ENCODE measurements around the gene A2M.

A2M gene

DNA sequence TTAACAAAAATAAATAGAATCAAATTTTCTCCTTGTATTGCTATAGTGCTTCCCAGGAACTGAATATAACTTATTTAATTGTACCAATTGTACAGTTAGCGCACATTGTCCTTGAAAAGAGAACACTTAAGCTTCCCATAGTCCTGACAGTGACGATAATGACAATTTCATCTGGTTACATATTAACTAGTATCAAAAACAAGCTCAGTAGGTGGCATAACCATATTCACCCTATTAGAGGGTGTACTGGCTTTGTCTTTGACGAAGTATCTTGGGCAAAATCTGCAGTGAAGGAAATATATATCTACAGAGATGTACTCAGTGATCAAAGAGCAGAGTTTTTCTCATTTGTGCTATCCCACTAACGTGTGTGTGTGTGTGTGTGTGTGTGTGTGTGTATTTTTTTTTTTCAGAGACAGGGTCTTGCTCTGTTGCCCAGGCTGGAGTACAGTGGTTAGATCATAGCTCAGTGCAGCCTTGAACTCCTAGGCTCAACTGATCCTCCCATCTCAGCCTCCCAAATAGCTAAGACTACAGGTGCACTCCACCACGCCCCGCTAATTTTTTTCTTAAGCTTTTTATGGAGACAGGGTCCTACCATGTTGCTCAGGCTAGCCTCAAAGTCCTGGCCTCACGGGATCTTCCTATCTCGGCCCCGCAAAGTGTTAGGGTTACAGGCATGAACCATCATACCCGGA, 4.9 kb upstream of the A2M start:
- no peak for DNase-seq

DNA sequence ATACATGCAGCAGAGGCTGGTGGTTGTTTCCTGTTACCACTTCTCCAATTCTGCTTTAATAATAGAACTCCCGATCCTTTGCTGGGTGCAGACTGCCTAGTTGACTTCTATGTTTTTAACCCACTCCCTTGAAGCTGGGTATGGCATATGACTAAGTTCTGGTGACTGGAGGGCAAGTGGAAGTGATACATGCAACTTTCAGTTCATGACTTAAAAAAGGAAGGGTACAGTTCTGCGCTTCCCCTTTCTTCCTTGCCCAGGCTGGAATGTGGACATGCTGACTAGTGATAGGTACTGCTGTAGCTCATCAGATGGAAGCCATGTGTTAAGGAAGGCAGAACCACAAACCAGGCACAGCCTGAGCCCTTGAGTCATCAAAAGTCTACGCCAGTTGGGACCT, 2.4 kb upstream of the A2M start:
- peak; percentile 4 for DNase-seq

DNA sequence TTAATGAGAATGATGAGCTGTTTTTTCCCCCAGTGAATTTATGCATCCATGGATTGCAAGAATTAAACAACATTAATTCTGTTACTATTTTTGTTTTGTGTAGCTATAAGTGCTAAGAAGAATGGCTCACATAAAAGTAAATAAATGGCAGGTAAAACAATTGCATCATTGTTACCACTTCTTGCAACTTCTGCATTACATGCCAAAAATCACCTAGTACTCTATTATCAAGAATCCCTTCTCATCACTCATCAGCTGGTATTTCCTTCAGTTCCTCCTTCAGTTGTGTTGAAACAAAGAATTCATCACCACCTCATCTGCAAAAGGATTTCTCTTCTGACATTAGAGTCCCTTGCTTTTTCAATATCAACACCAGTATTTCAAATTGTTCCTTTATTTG, 773 bp downstream of the A2M start:
- no peak for DNase-seq

DNA sequence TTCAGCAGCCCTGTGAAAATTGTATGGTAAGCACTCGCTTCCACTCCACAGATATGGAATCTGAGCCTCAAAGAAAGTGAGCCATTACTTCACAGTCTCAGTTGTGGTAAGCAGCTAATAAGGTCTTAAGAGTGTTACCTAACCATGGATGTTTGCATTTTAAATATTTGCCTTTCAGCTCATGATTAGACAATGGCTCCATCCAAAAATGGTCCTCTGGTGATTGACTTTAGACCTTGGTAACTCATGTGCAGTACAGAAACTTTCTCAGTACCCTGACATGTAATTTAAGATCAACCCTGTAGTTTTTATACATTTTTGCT, 1.8 kb downstream of the A2M start:
- DNase-seq, result no peak

DNA sequence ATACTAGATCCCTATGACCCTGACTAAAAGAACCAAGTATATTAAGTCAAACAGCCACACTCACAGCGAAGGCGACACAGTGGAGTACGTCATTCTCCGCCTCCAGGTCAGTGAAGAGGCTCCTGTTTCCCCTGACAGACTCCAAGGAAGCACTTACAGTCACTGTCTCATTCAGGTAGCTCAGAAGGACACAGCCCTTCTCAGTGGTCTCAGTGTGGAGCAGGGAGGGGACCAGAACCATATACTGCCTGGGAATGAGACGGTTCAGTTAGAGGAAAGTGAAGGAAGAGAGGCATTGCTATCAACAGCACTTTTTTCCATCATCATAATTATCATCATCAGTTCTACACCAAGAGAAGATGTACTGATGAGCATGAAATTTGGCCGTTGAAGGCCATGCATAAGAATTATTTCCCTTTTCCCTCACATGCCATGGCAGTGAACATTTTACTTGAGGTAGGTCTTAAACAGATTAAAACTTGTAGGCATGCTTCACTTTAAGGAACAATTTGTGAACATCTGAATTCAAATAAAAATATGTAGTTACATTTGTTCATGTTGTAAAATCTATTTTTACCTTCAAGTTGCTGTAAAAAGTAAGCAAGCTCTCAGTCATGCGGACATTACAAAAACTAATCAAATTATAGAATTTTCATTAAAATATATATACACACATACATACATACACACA, 2.3 kb downstream of the A2M start:
- no peak for DNase-seq

DNA sequence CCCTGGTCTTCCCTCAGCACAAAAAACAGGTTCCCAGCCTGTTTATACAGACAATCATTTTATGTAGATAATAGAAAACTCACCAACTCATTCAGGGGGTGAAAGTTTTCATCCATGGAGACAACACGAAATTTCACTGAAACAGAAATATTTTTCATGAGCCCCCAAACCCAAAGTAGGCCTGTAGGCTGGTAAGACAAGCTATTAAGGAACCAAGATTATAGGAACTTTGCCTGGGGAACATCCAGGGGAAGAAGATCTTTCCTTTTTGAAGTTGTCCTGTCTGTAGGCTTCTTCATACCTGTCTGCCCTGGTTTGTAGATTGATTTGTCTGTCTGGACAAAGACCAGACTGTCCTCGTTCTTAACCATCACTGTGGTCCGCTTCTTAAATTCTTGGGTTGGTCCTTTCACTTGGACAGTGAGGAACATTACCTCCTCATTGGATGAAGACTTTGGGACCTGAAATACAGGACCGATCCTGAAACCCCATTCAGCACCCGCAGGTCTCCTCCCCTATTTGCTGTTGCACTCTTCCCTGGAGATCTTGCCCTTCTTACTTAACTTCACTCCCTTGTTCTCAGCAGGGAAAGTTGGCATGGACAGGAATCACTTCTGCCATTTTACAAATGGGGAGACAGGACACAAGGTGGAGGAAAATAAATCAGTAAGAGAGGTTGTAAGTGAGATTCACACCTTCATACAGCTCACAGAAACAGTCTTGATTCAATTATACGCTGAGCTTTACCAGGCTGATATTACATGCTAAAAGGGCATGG, 3.5 kb downstream of the A2M start:
- DNase-seq, result no peak

DNA sequence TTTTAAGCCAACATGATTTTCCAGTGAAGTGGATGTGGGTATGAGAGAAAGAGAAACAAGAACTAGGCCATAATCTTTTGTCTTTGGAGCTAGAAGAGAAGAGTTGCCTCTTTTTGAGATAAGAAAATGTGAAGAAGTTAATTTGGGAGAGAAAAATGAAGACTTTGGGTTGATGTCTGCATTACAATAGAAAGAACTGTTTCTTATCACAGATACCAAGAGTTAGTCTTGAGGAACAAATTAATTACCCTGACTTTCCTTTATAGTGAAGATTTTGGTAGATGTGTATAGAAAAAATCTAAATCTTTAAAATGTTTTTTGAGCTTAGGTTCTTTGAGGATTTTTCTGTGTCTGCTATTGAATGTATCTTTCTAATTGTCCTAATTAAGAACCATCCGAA, 4.2 kb downstream of the A2M start:
- DNase-seq, result no peak

DNA sequence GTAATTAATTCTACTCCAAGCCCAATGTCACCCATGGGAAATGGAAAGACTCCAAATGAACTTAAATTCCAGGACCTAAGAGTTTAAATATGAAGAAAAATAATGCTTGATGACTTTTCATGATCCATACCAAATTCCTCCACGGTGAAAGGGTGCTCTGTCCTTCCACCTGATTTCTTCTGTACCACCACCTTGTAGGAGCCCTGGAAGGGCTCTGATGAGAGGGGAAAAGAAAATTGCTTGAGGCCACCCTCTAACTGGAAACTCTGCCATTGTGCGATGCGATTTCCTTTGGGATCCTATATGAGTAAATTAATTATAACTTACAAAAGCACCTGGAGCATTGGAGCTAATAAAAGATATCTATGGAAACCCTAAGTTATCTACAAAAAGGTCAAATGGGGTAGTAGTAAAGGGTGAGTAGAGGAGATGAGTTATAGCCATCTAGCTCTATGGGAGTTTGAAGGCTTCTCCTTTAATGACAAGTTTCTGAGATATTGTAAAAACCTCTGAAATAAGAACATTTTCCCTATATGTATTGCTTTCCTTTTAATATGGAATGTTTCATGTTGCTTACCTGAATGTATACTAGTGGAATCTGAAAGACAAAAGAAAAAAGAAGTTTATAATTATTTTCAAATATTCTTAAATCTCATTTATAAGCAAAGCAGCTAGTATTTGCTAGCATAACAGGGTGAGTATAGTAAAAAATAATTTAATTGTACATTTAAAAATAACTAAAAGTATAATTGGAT, 5.8 kb downstream of the A2M start:
- no peak for DNase-seq

DNA sequence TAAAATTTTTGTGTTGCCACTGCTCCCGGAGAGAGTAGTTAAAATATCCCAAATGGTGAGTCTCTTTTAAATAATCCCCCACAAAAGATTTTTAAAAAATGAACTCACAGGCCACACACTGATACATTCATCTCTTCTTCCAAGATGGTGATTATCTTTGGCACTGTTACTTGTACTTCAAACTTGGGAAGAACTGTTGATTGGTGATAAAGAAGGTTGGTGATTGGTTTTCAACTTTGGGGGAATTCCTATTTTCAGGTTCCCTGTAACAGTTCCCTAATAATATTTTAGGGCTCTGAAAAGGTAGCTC, 6.6 kb downstream of the A2M start:
- no peak for DNase-seq

DNA sequence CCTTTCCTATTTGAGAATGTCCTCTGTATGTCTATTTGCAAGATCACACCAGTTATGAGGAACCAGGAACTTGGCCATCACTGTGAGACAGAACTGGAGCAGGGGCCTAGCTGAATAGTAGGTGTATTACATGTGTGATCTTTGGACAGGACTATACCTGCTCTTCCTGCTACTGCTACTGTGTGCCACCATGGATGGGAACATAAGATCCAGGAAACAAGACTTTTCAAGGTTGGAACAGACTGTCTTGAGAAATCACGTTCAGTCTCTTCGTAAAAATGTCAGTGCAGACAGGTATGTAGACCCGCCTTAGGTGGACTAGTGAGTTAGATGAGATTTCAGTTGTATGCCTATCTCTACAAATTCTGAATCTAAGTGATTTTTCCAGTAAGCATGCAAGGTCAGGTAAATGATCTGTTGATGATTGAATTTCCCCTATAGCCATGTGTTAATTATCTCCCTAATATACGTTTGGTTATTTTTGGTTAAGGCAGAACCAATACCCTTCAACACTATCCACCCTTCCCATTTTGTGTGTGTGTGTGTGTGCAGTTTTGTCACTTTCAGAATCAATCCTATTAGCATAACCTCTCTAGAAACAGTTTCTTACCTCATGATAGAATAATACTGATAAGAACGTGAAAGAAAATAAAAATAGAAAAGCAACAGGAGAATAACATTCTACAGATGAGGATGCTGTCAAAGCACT, 7.1 kb downstream of the A2M start:
- no peak for DNase-seq

DNA sequence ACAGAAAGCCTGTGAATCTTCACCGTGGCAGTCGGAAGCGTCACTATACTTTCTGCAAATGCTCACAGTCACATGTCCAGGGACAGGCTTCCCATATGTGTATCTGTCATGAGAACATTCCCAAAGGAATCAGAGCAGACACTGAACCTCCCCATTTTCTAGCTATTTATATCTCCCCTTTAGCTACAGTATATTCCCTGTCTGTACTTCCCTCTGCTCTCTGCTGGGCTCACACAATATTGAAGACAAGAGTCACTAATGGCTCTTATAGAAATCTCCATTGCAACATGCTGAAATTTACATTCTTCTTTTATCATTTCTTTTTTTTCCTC, 8.2 kb downstream of the A2M start:
- no peak for DNase-seq

DNA sequence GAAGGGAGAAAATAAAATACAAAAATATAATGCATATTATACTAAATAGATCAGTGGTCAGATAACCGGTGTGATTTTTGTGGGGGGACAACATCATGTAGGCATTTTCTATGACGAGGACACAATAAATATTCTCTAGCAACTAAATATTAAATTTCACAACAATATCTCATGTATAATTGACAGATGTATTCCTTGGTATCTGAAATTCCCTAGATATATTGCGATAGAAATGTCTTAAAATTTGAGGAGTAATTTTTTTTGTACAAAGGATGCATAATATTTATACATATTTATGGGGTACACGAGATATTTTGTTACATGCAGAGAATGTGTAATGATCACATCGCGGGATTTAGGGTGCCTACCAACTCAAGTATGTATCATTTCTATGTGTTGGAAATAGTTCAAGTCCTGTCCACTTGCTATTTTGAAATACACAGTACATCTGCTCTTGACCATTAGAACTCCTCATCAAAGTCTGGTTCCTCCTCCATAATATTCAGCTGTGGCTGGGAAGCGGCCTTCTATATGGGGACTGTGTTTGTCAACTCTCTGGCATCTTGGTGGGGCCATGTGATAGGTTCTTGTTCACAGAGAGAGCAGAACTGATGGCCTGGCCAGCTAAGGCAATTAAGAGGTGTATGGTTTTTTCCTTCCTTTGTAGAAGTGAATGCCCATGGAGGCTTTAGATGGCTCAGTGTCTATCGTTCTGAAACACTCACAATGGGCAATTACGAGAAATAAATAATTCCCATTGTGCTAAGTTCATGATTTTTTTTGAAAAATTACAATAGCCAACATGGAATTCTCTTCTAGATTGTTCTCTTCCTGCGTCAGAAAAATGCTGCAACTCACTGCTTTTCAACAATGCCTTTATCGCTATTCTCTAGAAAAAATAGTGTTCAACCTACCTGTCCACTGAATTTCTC, 8.8 kb downstream of the A2M start:
- DNase-seq, result no peak

DNA sequence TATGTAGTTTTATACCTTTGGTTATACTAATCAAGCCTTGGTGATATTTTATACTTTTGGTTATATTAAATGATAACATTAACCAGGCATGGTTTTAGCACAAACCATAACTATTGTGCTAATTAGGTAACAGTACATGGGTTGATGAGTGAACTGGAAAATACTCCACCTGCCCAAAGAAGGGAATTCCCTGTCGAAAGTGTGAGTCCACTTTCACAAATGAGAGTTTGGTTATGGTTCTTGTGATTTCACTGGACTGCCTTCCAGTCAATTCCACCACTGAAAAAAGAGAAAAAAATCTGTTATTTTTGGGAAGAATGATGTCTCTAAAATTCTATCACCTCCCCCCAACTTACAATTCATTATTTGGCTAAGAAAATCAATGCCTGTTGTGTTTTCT, 9.7 kb downstream of the A2M start:
- no peak for DNase-seq

DNA sequence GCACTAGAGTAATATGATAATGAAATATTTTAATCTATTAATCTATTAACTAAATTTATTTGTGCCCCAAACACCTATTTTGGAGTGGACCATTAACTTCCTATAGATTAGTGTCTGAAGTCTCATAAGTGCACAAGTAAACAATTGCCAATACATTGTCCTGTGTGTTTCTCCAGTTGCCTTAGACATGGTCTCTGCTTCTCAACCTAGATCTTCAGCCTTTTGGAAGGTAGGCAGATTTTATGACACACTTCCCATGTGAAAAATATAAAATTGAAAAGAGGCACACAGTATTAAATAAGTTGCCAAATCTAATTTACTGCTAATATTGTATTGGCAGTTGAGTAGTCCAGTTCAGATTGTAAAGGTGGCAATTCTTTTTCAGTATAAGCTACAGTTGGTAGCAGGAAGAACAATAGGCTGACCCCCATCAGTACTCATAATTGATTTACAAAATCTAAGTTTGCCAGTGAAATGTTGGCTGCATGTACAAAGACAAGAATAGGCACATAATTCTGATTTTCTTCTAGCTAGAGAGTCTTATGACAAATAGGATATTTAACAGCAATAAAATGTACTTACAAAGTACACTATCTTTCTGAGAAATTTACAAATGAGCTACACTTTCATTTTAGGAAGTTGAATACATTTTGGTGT, 10.8 kb downstream of the A2M start:
- DNase-seq, result no peak

DNA sequence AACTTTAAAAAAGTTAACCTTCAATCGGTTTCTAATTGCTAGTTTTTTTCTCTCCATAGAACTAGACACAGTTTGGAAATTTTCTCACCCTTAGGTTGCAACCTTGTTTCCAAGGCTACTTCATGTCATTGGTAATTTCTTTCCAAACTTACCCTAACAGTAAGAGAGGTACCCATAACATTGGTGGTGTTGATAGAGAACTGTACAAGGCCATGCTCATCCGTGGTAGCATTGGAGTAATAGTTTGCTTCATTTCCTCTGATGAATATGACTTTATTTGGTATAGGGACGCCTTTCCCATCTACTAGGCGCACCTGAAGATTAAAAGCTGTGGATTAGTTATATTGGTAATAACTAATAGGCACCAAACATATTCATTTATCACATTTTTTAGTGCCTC, 11.6 kb downstream of the A2M start:
- DNase-seq, result no peak

DNA sequence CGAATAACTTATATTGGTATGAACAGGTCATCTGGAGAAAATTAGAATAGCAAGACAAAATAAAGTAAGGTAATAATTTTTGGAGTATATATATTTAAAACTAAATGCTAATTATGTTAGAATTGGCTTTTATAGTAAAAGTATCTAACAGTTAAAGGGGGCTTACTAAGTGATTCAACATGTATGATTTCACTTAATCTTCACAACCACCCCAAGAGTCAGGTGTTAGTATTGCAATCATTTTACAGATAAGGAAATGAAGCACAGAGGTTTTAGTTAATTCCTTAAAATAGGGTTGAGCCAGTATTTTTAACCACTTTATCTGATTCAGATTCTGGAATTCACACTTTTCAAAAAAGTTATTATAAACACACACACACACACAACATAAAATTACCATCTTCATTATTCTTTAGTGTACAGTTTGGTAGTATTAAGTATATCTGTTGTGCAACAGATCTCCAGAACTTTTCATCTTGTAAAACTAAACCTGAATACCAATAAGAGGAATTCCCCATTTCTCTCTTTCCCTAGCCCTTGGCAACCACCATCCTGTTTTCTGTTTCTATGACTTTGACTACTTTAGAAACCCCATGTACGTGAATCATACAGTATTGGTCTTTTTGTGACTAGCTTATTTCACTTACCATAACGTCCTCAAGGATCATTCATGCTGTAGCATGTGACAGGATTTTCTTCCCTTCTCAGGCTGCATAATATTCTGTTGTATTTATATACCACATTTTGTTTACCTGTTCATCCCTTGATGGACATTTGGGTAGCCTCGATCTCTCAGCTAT, 12.5 kb downstream of the A2M start:
- no peak for DNase-seq

DNA sequence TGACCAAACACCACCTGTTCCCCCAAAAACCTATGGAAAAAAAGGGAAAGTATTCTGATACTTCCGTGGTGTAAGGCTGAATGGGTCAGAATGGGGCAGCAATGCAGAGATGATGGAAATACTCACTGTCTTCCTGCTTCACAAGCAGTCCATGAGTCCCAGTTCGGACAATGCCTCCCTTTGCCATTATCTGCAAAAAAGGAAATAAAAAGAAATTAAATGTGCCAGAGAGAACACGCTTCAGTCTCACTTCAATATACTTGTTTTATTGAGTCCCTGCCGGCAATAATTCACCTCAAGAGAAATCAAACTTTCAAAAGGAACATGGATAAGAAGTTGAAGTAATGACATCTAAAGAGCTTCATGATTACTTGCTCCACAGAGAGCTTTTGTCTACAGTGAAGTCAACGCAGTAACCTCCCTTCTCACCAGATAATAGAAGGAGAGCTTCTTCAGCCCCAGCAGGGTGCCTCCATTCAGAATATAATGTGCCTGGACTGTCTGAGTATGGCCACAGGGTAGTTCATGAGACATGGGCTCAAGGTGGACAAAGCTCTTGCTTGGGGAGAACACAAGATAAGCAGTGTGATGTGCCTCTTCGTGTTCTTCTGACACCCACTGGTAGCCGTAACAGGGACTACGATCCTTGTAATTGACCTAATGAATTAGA, 14.6 kb downstream of the A2M start:
- DNase-seq, result no peak

DNA sequence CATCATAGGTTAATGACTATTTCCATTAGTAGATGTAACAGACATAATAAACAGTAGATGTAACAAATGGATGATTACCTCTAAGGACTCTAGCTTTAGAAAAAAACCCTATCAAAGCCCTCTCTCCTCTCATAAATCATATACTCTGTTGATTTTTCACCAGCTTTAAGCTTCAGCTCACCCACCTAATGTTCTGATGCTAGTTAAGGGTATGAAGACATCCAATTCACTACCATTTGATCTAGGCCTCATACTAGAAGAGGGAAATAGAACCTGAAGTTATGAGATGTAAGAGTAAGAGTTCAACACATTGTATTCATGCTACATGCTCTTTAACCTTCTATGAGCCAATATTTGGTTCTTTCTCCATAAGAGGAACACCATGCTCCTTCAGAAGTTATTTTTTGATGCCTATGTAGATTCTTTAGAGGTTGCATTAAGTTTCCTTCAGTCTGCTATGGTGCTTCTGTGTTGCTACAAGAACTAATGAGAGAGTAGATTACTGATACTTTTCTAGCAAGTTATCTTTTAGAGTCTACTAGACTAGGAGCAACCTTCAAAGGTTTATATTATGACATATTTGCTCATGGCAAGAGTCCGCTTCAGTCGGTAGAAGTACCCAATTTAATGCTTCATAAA, 16.0 kb downstream of the A2M start:
- no peak for DNase-seq

DNA sequence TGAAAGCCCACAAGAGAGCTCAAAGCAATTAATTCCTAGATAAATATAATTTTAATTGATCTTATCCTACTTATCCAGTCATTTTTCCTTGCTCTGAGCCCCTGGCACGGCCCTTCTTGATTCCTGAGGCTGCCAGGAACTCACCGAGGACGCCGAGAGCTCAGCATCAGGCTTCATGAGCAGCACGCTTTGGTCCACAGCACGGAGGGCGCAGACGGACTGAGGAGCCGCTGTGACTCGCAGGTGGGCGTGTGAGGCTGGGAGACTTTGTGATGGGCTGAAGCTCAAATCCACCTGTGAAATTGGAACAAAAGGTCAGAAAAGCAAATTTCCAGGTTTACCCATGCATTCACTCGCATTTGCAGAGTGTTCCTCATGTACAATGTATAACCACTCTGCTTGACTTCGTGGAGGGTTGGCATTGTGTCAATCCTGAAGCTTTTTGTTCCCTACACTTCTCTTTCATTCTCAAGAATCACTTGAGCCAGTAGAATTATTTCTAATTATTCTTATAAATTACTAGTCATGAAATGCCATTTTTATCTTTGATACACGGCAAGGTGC, 17.2 kb downstream of the A2M start:
- no peak for DNase-seq

Data from fibroblast of skin of right quadriceps (primary cell).